ENCODE measurements around the gene COL6A3. TPM values are rescaled to one million over a fixed set of nuclear protein-coding genes. Genes with fewer than 3 reads are reported as not detected.
A peak's percentile ranks its signal among the peaks of the same experiment; 100 is the strongest.

COL6A3 gene
- total RNA-seq, 1 donor from 2014 or later, result 264 TPM

- no peak overlapping the region for H3K4me3 Mint-ChIP-seq (ENCODE audit: unreplicated experiment)
- TF ChIP-seq CTCF (IDR thresholded peaks at IDR 0.05), result no peak
- H3K27ac Mint-ChIP-seq (ENCODE audit: unreplicated experiment), result peak overlapping the region; percentile 100
- DNase-seq (ENCODE audit: low spot score), result peak; percentile 72
- no peaks in the 10 kb centered on the region for H3K27me3 Mint-ChIP-seq (ENCODE audit: low read depth)
- peaks cover 9% of the 10 kb centered on the region for H3K9me3 Mint-ChIP-seq (ENCODE audit: low read depth)
- H3K4me1 Mint-ChIP-seq (ENCODE audit: low read depth), result peaks cover 66% of the 10 kb centered on the region
- H3K36me3 Mint-ChIP-seq (ENCODE audit: low read depth), result peaks cover 3% of the 10 kb centered on the region
These were observed 123.7 kb downstream of the COL6A3 start for GRCh38 chr2:237290261-237290660.

GRCh38 chr2:237289139-237289538, 124.8 kb downstream of the COL6A3 start:
- DNase-seq (ENCODE audit: low spot score), result peak; percentile 53
- no peaks in the 10 kb centered on the region for H3K27me3 Mint-ChIP-seq (ENCODE audit: low read depth)
- no peak overlapping the region for H3K4me3 Mint-ChIP-seq (ENCODE audit: unreplicated experiment)
- peaks cover 9% of the 10 kb centered on the region for H3K9me3 Mint-ChIP-seq (ENCODE audit: low read depth)
- peaks cover 55% of the 10 kb centered on the region for H3K4me1 Mint-ChIP-seq (ENCODE audit: low read depth)
- H3K27ac Mint-ChIP-seq (ENCODE audit: unreplicated experiment), result no peak overlapping the region
- H3K36me3 Mint-ChIP-seq (ENCODE audit: low read depth), result peaks cover 3% of the 10 kb centered on the region
- no peak for TF ChIP-seq CTCF (IDR thresholded peaks at IDR 0.05)

- no peak for DNase-seq (ENCODE audit: low spot score)
- peak overlapping the region; percentile 42 for H3K27ac Mint-ChIP-seq (ENCODE audit: unreplicated experiment)
- H3K36me3 Mint-ChIP-seq (ENCODE audit: low read depth), result peaks cover 3% of the 10 kb centered on the region
These were observed 126.1 kb downstream of the COL6A3 start for GRCh38 chr2:237287872-237288271.

GRCh38 chr2:237283131-237283928, 130.6 kb downstream of the COL6A3 start:
- Mint-ChIP-seq H3K36me3 (ENCODE audit: low read depth) (peaks cover under 1% of the 10 kb centered on the region), H3K27me3 (ENCODE audit: low read depth) (no peaks in the 10 kb centered on the region), H3K27ac (ENCODE audit: unreplicated experiment) (peak overlapping the region; percentile 50), H3K4me1 (ENCODE audit: low read depth) (peaks cover 62% of the 10 kb centered on the region), H3K9me3 (ENCODE audit: low read depth) (peaks cover 12% of the 10 kb centered on the region), H3K4me3 (ENCODE audit: unreplicated experiment) (no peak overlapping the region)
- no peak for DNase-seq (ENCODE audit: low spot score)
- TF ChIP-seq CTCF (IDR thresholded peaks at IDR 0.05), result no peak

More at GRCh38 chr2:237287872-237288271, 126.1 kb downstream of the COL6A3 start:
- Mint-ChIP-seq H3K4me1 (ENCODE audit: low read depth) (peaks cover 51% of the 10 kb centered on the region), H3K4me3 (ENCODE audit: unreplicated experiment) (no peak overlapping the region), H3K27me3 (ENCODE audit: low read depth) (no peaks in the 10 kb centered on the region), H3K9me3 (ENCODE audit: low read depth) (peaks cover 9% of the 10 kb centered on the region)
- no peak for TF ChIP-seq CTCF (IDR thresholded peaks at IDR 0.05)

- peaks cover 59% of the 10 kb centered on the region for H3K4me1 Mint-ChIP-seq (ENCODE audit: low read depth)
- peaks cover 5% of the 10 kb centered on the region for H3K9me3 Mint-ChIP-seq (ENCODE audit: low read depth)
- no peak for TF ChIP-seq CTCF (IDR thresholded peaks at IDR 0.05)
- DNase-seq (ENCODE audit: low spot score), result no peak
- no peaks in the 10 kb centered on the region for H3K36me3 Mint-ChIP-seq (ENCODE audit: low read depth)
- peak overlapping the region; percentile 87 for H3K27ac Mint-ChIP-seq (ENCODE audit: unreplicated experiment)
- H3K27me3 Mint-ChIP-seq (ENCODE audit: low read depth), result no peaks in the 10 kb centered on the region
- no peak overlapping the region for H3K4me3 Mint-ChIP-seq (ENCODE audit: unreplicated experiment)
These were observed 131.3 kb downstream of the COL6A3 start for GRCh38 chr2:237282568-237283128.

Measured in chondrocyte (in vitro differentiated cells).